Inflammatory macrophage treated with lipopolysaccharide for 4 hours (primary cell): ENCODE results near the gene CIB4.
"Not testable (repeated sequence)": the region's sequence is repeated elsewhere in the genome, so short reads cannot be mapped to it uniquely, and the experiment has no call there.

ENCODE experiments used
- DNase-seq: peaks from one replicate; pipeline ENCODE4 v3.0.0-alpha.2; 2020

The CIB4 gene

DNA sequence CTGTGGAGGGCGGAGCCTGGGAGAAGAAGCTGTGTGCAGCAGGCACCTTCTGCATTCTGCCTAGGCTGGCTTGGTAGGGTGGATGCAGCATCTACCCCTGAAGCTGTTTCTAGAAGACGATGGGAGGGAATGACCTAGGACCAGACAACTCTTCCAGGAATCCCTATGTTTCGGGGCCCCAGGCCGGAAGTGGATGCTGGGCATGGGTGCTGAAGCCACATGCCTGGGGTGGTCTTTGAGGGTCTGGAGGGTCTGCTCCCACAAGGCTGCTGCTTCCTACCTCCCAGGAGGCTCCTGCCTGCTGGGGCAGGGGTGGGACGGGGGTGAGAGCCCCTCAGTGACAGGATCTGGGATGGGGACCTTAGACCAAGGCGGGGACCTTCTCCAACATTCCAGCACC lies 61.0 kb downstream of the CIB4 start:
- DNase-seq: no peak

DNA sequence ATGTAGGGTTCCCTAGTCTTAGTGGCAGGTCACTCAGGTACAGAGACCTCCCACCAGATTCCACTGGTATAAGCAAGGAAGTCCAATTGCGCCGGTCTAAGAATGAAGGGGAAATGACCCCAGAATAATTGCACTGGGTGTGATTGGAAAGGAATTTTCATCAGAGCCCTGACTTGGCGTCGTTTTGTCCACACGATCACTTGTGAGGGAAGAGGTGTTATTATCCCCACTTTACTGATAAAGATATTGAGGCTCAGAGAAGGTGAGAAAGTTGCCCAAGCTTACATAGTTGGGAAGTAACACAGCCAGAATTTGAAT lies 61.5 kb downstream of the CIB4 start:
- DNase-seq: no peak

DNA sequence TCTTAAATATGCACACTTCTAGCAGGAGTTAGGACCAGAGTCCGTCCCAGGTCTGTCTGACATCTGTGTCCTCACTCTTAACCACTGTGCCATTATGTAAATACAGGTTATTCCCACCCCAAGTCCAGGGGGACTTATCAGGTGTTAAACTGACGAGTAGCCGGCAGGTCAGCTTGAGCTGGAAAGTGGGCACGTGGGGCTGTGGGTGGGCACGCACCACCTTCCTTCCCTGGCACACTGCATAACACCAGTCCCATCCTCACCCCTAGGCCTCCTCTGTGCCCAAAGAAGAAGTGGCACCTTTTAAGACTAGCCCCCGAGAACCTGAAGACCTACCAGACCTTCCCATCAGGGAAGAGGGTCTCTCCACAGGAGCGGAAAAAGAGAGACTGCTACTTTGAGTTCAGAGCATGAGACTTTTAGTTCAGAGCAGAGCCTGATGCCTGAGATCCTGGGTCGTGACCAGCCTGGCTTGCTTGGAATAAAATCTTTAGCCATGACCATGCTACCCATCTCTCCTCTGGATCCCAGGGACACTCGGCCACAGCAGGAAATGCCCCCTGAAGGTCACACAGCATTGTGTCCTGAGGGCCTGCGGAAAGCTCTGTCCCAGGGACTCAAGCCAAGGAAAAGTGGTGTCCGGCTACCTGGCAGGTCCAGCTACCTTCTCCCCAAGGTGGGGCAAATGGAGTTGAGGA lies 62.0 kb downstream of the CIB4 start:
- no peak for DNase-seq

- no peak for DNase-seq
Measured at GRCh38 chr2:26578581-26578980, 62.6 kb downstream of the CIB4 start.

- DNase-seq: no peak
Measured at GRCh38 chr2:26578113-26578458, 63.1 kb downstream of the CIB4 start.

- DNase-seq: peak; percentile 61
Measured at GRCh38 chr2:26577442-26578112, 63.6 kb downstream of the CIB4 start.

DNA sequence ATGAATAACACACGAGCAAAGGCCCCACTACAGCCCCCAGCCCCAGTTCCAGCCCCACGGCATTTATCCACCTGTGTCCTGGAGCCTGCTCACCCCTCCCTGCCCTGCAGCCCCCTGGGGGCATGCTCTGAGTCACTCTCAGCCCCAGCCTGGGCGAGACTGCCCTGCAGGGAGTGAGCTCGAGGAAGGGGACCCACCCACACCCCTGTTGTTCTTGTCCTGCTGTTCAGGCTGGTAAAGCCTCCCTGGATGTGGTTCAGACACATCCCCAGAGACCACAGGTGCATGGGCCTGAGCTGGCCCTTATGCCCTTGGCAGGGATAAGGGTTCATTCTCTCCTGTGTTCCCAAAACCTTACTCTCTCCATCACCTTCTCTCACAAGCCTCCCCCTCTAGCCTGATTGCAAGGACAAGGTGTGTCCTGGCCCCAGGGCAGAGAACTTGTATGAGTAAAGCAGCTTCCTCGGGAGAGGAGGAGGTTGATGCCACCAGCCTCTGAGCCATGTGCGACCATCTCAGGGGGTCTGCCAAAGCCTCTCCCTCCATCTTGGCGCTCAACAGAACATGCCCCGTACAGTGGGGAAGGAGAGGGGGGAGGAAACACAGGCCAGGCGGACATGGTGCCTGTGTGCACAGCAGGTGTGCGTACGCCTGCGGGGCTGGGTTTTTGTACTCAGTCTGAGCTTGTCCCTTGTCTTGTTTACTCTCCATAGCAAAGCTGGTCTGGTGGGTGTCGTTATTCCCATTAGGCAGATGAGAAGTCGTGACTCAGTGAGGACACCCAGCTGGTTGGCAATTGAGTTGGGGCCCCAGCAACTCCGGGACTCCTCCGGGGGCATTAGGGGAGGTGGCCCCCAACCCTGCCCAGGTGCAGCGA lies 64.4 kb downstream of the CIB4 start:
- no peak for DNase-seq

DNA sequence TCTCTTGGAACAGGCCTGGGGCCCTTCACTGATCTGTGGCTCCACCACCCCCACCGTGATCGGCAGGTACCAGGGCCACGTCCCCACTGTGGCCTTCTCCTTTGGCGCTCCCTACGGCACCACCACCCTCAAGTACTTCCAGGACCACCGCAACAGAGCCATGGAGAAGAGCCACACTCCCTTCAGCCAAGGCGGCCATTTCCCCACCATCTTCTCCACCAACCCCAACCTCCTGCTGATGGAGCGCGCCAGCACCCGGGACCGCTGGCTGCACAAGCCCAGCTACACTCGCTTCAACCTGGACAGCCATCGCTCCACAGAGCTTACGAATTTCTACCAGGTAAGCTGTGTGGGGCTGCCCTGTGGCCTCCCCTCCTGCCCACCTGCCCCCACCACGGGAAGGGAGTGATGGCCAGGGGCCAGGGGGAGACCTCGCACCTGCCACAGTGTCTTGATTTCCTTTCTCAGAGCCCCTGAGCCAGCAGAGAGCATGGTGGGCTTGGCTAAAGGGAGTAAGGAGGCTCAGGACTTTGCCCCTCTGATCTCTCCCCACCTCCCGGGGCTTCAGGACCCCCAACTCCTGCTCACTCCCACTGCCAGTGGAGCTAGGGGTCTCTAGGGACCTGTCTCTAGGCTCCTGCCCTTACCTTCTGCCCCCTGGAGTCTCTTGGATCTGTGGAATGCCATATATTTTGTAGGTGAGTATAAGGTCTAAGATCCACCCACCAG lies 65.2 kb downstream of the CIB4 start:
- DNase-seq: no peak

DNA sequence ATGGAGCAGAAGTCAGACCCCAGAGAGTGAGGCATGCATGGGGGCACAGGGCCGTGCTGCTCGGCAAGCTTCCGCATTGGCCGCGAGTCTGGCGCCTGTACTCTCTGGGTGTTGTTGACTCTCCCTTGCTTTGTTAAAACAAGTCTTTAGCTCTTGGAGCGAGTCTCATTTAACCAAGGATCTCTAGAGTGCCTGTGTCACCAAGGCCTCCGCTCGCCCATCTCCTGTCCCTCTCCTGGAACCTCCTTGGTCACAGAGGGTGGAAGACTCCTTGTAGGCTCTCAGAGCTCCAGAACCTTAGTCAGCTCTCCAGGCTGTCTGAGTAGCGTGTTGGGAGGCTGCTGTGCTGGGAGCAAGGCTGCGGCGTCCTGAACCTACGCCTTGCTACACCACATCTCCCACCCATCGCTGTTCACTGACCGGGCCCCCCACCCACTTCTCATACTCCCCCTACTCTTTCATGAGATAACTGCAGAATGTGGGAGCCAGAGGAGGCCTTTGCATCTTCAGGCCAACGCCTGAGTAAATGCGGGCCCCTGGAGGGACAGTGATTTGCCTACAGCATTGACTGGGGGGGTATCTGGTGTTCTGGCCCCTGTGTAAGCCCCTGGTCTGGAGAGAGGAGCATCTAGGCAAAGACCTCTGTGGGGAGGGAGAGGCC lies 66.1 kb downstream of the CIB4 start:
- no peak for DNase-seq

DNA sequence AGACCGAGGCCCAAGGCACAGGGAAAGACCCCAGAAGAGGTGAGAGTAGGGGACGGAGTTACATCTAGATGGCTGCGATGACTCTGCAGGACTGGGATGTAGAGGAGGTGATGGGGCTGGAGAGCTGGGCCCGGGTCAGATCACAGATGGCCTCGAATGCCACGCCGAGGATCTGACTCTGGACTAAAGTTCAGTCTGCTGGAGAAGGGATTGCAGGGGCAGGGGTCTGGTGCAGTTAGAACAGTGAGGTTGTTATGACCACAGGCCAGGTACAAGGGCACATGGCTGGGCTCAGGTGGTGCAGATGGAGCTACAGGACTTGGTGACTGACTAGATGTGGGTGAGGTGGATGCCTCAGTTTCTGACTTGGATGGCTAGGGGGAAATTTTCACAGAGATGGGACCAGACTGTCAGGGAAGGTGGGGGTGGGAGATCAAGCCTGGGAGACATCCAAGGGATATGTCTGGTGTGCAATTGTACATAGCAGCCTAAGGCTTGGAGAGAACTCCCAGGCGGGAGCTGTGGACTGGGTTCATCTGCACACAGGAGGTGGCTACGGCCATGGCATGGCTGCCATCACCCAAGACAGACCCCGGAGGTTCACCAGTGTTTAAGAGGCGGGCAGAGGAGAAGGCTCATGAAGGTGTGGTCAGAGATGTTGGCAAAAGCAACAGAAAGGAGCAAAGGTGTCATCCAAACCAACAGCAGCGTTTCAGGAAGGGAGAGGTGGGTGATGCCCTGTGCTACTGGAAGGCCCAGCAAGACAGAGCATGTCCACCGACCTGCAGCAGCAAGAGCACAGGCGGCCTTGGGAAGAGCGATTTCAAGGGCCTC lies 66.9 kb downstream of the CIB4 start:
- DNase-seq: no peak

- DNase-seq: no peak
Measured at GRCh38 chr2:26573241-26573925, 67.8 kb downstream of the CIB4 start.

GRCh38 chr2:26572591-26572990 lies 68.6 kb downstream of the CIB4 start:
- DNase-seq: no peak

DNA sequence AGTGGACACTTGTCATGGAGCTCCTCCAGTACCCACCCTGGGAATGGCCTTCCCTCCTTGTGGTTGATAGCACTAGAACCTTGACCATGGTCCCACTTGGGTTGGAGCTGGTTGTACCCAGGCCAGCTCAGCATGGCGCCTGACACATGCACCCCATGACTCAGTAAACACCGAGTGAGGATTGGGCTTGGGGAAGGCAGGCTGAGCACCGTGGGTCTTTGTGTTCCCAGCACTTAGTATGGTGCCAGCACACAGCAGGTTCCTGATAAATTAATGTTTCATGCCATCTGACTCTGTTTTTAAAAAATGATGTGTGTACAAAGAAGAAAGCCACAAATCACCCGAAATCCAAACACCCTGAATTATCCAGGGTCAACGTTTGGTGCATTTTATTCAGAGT lies 69.8 kb downstream of the CIB4 start:
- DNase-seq: no peak

DNA sequence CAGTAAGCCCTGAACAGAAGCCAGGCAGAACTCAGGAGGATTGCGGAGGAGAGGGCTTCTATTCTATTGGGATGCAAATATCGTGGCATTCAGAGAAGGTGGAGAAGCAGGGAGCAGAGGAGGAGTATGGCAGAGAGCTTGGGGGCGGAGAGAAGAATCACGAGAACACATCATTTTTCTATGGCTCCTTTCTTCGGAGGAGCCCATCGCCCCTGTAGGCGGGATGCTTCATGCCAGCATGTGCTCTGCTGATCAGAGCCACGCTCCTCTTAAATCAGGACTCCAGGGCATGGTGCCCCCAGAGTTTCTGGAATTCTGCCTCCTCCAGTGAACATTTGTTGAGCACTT lies 71.1 kb downstream of the CIB4 start:
- no peak for DNase-seq

DNA sequence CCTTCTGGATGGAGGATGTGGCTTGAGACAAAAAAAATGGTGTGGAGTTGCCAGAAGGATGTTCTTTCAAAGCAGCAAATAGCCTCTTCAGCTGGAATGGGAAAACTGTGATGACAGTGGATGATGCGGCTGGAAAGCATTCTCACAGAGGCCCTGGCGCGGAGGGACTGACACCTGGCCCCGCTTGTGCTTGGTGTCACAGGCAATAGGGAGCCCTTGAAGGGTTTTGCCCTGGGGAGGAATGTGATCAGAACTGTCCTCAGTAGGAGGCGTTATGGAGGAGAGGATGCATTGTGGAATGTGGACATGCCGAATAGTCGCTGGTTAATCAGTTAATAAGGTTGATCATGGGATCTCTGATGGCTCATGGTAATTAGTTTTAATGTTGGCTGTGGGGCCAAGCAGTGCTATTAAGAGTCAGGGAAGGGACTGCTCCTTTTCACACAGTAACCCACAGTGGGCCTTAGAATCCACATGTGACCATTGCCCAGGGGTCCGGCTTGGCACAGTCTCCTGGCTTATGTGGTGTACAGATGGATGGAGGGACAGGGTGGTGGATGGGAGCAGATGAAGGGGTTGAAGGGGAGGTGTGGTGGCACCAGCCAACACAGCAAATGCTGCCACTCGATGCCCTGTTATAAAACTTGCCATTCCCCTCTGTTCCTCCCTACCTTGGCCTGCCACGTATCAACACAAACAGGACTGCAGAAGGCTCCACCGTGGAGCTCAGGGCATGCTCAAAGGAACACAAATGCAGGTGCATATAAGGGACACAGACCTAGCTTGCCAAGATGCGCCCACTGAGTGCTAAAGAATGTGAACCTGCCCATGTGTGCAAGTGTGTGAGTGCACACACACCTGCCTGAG lies 71.7 kb downstream of the CIB4 start:
- DNase-seq: no peak

DNA sequence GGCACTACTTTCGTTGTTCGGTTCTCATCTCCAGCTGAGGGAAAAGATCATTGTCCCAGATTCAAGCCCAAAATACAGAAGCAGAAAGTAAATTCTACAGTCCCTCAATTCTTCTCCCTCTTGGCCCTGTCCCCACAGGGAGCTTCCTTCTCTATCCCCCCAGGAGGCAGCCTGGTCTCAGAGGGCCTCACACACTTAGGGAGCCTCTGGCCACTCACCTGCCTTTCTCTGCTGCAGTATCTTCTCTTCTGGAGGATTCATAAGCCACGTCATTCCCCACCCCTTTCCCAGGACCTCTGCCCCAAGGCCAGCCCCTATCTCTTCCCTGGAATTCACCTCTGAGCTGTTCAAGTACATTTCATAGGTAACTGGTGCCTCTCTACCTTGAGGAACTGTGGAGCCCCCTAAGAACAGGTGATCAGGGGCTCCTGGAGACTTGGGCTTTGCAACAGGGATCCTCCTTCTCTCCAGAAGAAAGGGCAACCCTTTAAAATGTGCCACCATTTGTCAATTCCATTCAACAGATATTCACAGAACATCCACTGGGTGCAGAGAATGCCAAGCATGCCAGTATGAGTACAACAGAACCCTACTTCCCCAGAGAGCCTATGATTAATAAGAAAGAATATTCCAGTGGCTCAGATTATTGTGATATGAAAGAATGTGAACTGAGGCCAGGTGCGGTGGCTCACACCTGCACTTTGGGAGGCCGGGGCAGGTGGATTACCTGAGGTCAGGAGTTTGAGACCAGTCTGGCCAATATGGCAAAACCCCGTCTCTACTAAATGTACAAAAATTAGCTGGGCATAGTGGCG lies 72.9 kb downstream of the CIB4 start:
- no peak for DNase-seq

- DNase-seq: no peak
Measured at GRCh38 chr2:26567534-26567933, 73.6 kb downstream of the CIB4 start.

DNA sequence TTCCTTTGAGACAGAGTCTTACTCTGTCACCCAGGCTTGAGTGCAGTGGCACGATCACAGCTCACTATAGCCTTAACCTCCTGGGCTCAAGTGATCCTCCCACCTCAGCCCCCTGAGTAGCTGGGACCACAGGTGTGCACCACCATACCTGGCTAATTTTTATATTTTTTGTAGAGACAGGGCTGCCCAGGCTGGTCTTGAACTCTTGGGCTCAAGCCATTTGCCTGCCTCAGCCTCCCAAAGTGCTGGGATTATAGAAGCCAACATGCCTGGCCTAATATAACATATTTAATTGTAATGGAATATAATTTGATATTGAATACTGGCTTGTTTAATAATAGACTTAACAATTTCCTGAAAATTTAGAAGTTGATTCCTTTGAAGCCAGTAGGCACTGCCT lies 74.4 kb downstream of the CIB4 start:
- DNase-seq: not testable (repeated sequence)

DNA sequence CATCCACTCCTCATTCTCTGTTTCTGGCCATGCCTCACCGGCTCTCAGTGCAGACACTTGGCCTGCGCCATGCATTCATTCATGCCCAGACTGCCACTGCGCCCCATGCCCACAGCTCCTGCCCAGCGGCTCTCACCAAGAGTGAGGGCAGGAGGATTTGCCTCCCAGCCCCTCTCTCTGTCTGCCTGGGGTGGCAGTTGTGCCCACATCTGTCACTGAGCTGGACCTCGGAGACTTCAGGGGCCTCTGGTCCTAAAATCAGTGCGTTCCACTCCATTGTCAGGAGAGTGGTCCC lies 75.1 kb downstream of the CIB4 start:
- DNase-seq: no peak

- no peak for DNase-seq
Measured at GRCh38 chr2:26564121-26564644, 77.0 kb downstream of the CIB4 start.
